ENCODE measurements around the gene RABGAP1L.

DNA sequence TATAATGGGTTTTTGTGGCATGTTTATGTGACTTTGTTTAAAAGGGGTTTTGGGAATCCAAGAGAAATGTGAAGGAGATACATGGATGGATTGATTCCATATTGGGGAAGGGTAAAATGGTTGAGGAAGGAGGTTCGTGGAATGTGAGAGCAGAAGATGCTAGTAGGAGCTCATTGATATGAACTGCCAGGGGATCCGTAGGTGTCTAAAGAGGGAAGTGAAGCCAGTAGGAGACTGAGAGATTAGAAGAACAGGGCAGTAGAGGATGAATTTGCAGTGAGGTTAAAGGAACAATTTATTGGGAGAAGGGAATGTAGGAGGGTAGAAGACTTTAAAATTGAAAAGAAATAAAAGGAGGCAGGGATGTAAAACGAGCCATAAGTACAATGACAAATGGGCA, 541.0 kb downstream of the RABGAP1L start:
- TF ChIP-seq ZNF274 (IDR thresholded peaks at IDR 0.05; ENCODE audit: low read depth, low read length), result no peak
- no peak for TF ChIP-seq YY1 (IDR thresholded peaks at IDR 0.05; ENCODE audit: insufficient read depth, insufficient read length)
- no peak for TF ChIP-seq SUZ12 (IDR thresholded peaks at IDR 0.05; ENCODE audit: extremely low read depth, insufficient read depth, insufficient read length)

All from NT2/D1 (cell line).